ENCODE measurements around the gene LRIG2. TPM values are rescaled to one million over a fixed set of nuclear protein-coding genes. Genes with fewer than 3 reads are reported as not detected.

The LRIG2 gene
- total and polyA plus RNA-seq, 2 of the 4 experiments (the other 2 are of a cell fraction): 4.3 to 9.0 TPM

DNA sequence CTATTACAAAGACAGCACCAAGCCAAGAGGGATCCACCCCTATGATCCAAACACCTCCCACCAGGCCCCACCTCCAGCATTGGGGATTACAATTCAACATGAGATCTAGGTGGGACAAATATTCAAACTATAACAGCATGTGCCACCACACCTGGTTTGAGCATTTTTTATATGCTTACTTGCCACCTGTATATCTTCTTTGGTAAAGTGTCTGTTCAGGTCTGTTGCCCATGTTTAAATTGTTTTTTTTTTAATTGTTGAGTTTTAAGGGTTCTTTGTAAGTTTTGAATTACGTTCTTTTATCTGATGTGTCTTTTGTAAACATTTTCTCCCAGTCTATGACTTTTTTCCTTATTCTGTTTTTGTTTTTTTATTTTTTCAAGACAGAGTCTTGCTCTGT is 83.4 kb downstream of the LRIG2 start:
- Histone ChIP-seq H3K9me1 (ENCODE audit: insufficient read depth, low read length) (no peaks in the 10 kb centered on the region), H3K9me3 (ENCODE audit: control insufficient read depth, insufficient read depth, low read length) (peaks cover 5% of the 10 kb centered on the region; the same call in 1 of the 2 replicates), H3K14ac (replicated peaks; ENCODE audit: low read depth, low read length) (no peak overlapping the region), H3K4me1 (ENCODE audit: control insufficient read depth, insufficient read depth, low read length) (no peaks in the 10 kb centered on the region), H3K18ac (ENCODE audit: low read depth, low read length) (no peak overlapping the region), H3K4me3 (ENCODE audit: insufficient read depth, low read depth, low read length) (no peak overlapping the region), H2BK5ac (ENCODE audit: low read depth, low read length, poor library complexity, severe bottlenecking) (no peak overlapping the region), H2BK120ac (ENCODE audit: low read depth, low read length) (no peak overlapping the region), H3K4ac (ENCODE audit: low read depth, low read length) (no peak overlapping the region), H2BK15ac (ENCODE audit: low read depth, low read length) (no peak overlapping the region), H4K91ac (ENCODE audit: insufficient read depth, low read depth, low read length) (no peak overlapping the region), H2AFZ (replicated peaks; ENCODE audit: low read length, poor library complexity) (no peak overlapping the region), H3K4me2 (ENCODE audit: low read depth, low read length) (no peak overlapping the region), H4K8ac (ENCODE audit: low read depth in 2 of 2, low read length in 2 of 2) (no peak overlapping the region), H2AK9ac (replicated peaks; ENCODE audit: low read depth, low read length, poor library complexity) (no peak overlapping the region), H3K23ac (ENCODE audit: low read depth, low read length) (no peak overlapping the region), H4K20me1 (ENCODE audit: insufficient read depth, low read length) (no peaks in the 10 kb centered on the region), H3K27me3 (ENCODE audit: control insufficient read depth, insufficient read depth, low read length) (no peaks in the 10 kb centered on the region), H3K27ac (ENCODE audit: insufficient read depth, low read length) (no peak overlapping the region), H4K5ac (ENCODE audit: low read depth, low read length) (no peak overlapping the region), H3K79me1 (ENCODE audit: low read depth in 1 of 2, low read length in 2 of 2) (no peaks in the 10 kb centered on the region), H3K36me3 (ENCODE audit: control insufficient read depth, insufficient read depth, low read length) (no peaks in the 10 kb centered on the region), H3K9ac (ENCODE audit: low read depth, low read length) (no peak overlapping the region), H2BK20ac (ENCODE audit: low read depth, low read length) (no peak overlapping the region), H2AK5ac (ENCODE audit: low read depth, low read length) (no peak overlapping the region), H3K56ac (ENCODE audit: extremely low read depth, insufficient read depth, low read length) (no peak overlapping the region)
- no TSS peak for BruUV-seq (replicated peaks)
- ChIA-PET POLR2A (ENCODE audit: unreplicated experiment) (no interaction called here), CTCF (no interaction called here)
- dilution Hi-C loops (cut with HindIII; ENCODE audit: low sequenced_read_pairs, unreplicated experiment): no loop called here
- TF ChIP-seq, protein P1, sequence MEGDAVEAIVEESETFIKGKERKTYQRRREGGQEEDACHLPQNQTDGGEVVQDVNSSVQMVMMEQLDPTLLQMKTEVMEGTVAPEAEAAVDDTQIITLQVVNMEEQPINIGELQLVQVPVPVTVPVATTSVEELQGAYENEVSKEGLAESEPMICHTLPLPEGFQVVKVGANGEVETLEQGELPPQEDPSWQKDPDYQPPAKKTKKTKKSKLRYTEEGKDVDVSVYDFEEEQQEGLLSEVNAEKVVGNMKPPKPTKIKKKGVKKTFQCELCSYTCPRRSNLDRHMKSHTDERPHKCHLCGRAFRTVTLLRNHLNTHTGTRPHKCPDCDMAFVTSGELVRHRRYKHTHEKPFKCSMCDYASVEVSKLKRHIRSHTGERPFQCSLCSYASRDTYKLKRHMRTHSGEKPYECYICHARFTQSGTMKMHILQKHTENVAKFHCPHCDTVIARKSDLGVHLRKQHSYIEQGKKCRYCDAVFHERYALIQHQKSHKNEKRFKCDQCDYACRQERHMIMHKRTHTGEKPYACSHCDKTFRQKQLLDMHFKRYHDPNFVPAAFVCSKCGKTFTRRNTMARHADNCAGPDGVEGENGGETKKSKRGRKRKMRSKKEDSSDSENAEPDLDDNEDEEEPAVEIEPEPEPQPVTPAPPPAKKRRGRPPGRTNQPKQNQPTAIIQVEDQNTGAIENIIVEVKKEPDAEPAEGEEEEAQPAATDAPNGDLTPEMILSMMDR (conservative IDR thresholded peaks at IDR 0.05; ENCODE audit: low read depth, low read length): no peak
- TF ChIP-seq SMC3 (IDR thresholded peaks at IDR 0.05; ENCODE audit: low read depth, low read length) (no peak), RFX5 (IDR thresholded peaks at IDR 0.05; ENCODE audit: low read depth, low read length) (no peak), MAFK (IDR thresholded peaks at IDR 0.05; ENCODE audit: low read depth, low read length) (no peak), CHD1 (IDR thresholded peaks at IDR 0.05; ENCODE audit: low read depth, low read length) (no peak), FOS (IDR thresholded peaks at IDR 0.05; ENCODE audit: low read depth, low read length) (no peak), CEBPB (IDR thresholded peaks at IDR 0.05; ENCODE audit: low read depth, low read length) (no peak), ELK1 (IDR thresholded peaks at IDR 0.05; ENCODE audit: borderline replicate concordance, low read depth, low read length) (no peak), MXI1 (IDR thresholded peaks at IDR 0.05; ENCODE audit: borderline replicate concordance, low read depth, low read length) (no peak), MAZ (IDR thresholded peaks at IDR 0.05; ENCODE audit: borderline replicate concordance, low read depth, low read length) (no peak), POLR2A (IDR thresholded peaks at IDR 0.05; ENCODE audit: low read depth, low read length) (no peak), RCOR1 (IDR thresholded peaks at IDR 0.05; ENCODE audit: insufficient replicate concordance, low read length) (no peak), RAD21 (IDR thresholded peaks at IDR 0.05; ENCODE audit: low read length) (no peak), NFE2L2 (IDR thresholded peaks at IDR 0.05; ENCODE audit: low read depth, low read length) (no peak), BHLHE40 (IDR thresholded peaks at IDR 0.05; ENCODE audit: low read depth, low read length) (no peak)
- TF ChIP-seq, protein P2, sequence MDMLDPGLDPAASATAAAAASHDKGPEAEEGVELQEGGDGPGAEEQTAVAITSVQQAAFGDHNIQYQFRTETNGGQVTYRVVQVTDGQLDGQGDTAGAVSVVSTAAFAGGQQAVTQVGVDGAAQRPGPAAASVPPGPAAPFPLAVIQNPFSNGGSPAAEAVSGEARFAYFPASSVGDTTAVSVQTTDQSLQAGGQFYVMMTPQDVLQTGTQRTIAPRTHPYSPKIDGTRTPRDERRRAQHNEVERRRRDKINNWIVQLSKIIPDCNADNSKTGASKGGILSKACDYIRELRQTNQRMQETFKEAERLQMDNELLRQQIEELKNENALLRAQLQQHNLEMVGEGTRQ (IDR thresholded peaks at IDR 0.05; ENCODE audit: low read depth, low read length): no peak
- ATAC-seq (ENCODE audit: low read depth) (no peak), DNase-seq (no peak)
- no CpG with 5 or more reads among the region's 1 CpG for whole genome bisulfite sequencing, 2 experiments (ENCODE audit: extremely low coverage in 2 of 2, insufficient read length in 1 of 2)
- in situ Hi-C loops (cut with MboI; ENCODE audit: low sequenced_read_pairs): no loop called here
- intact Hi-C loops (cut with micrococcal nuclease): no loop called here

Data from IMR-90 (cell line).